ENCODE results near the gene DAAM1.

Gene DAAM1

DNA sequence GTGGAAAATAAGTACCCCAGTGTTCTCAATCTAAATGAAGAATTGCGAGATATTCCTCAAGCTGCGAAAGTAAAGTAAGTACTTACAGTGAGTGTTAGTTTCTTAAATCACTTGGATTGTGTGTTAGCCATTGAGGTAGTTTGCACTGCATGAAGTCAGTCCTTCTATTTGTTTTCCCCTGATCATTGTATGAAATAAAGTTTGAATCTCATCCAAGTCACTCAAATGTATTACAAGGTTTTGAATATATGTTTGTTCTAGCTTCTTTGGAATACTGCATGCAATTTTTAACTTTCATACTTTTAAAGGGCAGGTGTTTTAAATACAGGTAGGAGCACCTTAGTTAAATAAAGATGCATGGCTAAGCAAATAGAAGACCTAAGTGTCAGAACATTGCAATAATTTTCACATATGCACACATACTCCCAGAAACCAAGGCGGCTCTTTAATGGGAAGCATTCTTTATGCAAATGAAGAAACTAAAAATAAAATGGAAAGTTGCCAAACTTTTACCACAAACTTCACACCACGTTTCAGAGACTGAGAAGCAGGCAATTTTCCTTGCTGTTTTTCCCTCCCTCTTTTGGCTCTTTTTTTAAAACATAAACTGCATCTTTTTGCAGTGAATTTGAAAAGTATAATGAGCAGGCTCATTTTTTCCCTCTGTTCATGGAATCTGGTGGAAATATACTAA lies 171.1 kb downstream of the DAAM1 start:
- no peak for TF ChIP-seq TCF4 (CRISPR knock-in tag; IDR thresholded peaks at IDR 0.05; ENCODE audit: borderline replicate concordance)
- no peak for TF ChIP-seq BACH2 (CRISPR knock-in tag; IDR thresholded peaks at IDR 0.05; ENCODE audit: borderline replicate concordance)
- TF ChIP-seq ISL1 (CRISPR knock-in tag; IDR thresholded peaks at IDR 0.05), result no peak
- TF ChIP-seq ZNF8 (CRISPR knock-in tag; IDR thresholded peaks at IDR 0.05), result no peak
- TF ChIP-seq ZFP30 (CRISPR knock-in tag; IDR thresholded peaks at IDR 0.05), result no peak
- TF ChIP-seq, protein P1, sequence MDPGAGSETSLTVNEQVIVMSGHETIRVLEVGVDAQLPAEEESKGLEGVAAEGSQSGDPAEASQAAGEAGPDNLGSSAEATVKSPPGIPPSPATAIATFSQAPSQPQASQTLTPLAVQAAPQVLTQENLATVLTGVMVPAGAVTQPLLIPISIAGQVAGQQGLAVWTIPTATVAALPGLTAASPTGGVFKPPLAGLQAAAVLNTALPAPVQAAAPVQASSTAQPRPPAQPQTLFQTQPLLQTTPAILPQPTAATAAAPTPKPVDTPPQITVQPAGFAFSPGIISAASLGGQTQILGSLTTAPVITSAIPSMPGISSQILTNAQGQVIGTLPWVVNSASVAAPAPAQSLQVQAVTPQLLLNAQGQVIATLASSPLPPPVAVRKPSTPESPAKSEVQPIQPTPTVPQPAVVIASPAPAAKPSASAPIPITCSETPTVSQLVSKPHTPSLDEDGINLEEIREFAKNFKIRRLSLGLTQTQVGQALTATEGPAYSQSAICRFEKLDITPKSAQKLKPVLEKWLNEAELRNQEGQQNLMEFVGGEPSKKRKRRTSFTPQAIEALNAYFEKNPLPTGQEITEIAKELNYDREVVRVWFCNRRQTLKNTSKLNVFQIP (CRISPR knock-in tag; IDR thresholded peaks at IDR 0.05; ENCODE audit: borderline replicate concordance, low read depth), result no peak
- no peak for TF ChIP-seq ZNF70 (CRISPR knock-in tag; IDR thresholded peaks at IDR 0.05)
- TF ChIP-seq TSHZ2 (CRISPR knock-in tag; IDR thresholded peaks at IDR 0.05), result no peak
- no peak for TF ChIP-seq CSRNP3 (CRISPR knock-in tag; IDR thresholded peaks at IDR 0.05)
- TF ChIP-seq ZFP3 (CRISPR knock-in tag; IDR thresholded peaks at IDR 0.05), result no peak
- no peak for TF ChIP-seq CSDC2 (CRISPR knock-in tag; IDR thresholded peaks at IDR 0.05)
- TF ChIP-seq TOX (CRISPR knock-in tag; IDR thresholded peaks at IDR 0.05; ENCODE audit: borderline replicate concordance), result no peak
- TF ChIP-seq PPARA (CRISPR knock-in tag; IDR thresholded peaks at IDR 0.05; ENCODE audit: borderline replicate concordance), result no peak
- no peak for TF ChIP-seq OSR1 (CRISPR knock-in tag; IDR thresholded peaks at IDR 0.05)
- no peak for TF ChIP-seq RARB (CRISPR knock-in tag; IDR thresholded peaks at IDR 0.05)
- no peak for TF ChIP-seq SNAI2 (CRISPR knock-in tag; IDR thresholded peaks at IDR 0.05)
- TF ChIP-seq ARNTL (CRISPR knock-in tag; IDR thresholded peaks at IDR 0.05; ENCODE audit: borderline replicate concordance, low read depth), result no peak
- TF ChIP-seq, protein P2, sequence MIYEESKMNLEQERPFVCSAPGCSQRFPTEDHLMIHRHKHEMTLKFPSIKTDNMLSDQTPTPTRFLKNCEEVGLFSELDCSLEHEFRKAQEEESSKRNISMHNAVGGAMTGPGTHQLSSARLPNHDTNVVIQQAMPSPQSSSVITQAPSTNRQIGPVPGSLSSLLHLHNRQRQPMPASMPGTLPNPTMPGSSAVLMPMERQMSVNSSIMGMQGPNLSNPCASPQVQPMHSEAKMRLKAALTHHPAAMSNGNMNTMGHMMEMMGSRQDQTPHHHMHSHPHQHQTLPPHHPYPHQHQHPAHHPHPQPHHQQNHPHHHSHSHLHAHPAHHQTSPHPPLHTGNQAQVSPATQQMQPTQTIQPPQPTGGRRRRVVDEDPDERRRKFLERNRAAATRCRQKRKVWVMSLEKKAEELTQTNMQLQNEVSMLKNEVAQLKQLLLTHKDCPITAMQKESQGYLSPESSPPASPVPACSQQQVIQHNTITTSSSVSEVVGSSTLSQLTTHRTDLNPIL (CRISPR knock-in tag; IDR thresholded peaks at IDR 0.05; ENCODE audit: low read depth), result no peak
- TF ChIP-seq PATZ1 (CRISPR knock-in tag; IDR thresholded peaks at IDR 0.05; ENCODE audit: borderline replicate concordance), result no peak
- TF ChIP-seq GLIS3 (CRISPR knock-in tag; IDR thresholded peaks at IDR 0.05), result no peak
- no peak for ATAC-seq

DNA sequence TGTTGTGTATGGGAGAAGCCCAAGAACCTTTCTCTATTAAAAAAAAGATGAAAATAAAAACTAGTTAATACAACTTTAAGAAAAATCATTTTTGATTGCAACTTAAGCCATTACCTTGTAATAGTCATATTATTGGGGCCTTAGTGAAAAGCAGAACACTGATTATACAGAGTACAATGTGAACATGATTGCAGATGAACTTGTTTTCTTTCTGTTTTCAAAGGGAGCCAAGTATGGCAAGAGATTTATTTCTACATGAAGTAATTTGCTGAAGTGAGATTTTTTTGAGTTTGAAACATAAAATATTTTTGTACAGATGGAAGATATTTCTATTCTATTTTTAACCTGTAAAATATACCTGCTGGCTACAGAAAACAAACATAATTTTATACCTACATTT lies 171.8 kb downstream of the DAAM1 start:
- TF ChIP-seq CSRNP3 (CRISPR knock-in tag; IDR thresholded peaks at IDR 0.05) (no peak), TSHZ2 (CRISPR knock-in tag; IDR thresholded peaks at IDR 0.05) (no peak), ZNF70 (CRISPR knock-in tag; IDR thresholded peaks at IDR 0.05) (no peak), OSR1 (CRISPR knock-in tag; IDR thresholded peaks at IDR 0.05) (no peak), ZNF8 (CRISPR knock-in tag; IDR thresholded peaks at IDR 0.05) (no peak), ARNTL (CRISPR knock-in tag; IDR thresholded peaks at IDR 0.05; ENCODE audit: borderline replicate concordance, low read depth) (no peak), ZNF565 (CRISPR knock-in tag; conservative IDR thresholded peaks at IDR 0.05; ENCODE audit: low read depth) (no peak)
- TF ChIP-seq, protein P2 (CRISPR knock-in tag; IDR thresholded peaks at IDR 0.05; ENCODE audit: low read depth), result no peak
- no peak for ATAC-seq

Data from SK-N-SH treated with all-trans-retinoic acid at 6 μM for 48 hours (cell line).